Breast epithelium (tissue), 4 donors: ENCODE data around the gene TSPEAR. TPM values are rescaled to one million over a fixed set of nuclear protein-coding genes. Genes with fewer than 3 reads are reported as not detected.
"Not testable (repeated sequence)": the region's sequence is repeated elsewhere in the genome, so short reads cannot be mapped to it uniquely, and the experiment has no call there.

Source experiments
- DNase-seq, 2 donors: peaks; one replicate each; pipeline ENCODE4 v3.0.0-alpha.2; 2019; ENCODE audit warnings: low spot score in 2 of 2
- H3K27ac ChIP-seq, 2 donors: fragments of 200-600 bp; sonication (generic) in 1 of 2; one replicate each; pipeline ENCODE4 v1.5.1; 2016 to 2019; ENCODE audit warnings: mild to moderate bottlenecking in 1 of 2
- H3K27me3 ChIP-seq, 2 donors: fragments of 200-600 bp; sonication (generic) in 1 of 2; one replicate each; pipeline versions ENCODE4 v1.5.1 to v1.6.0; 2017 to 2019; ENCODE audit warnings: control low read depth in 1 of 2, mild to moderate bottlenecking in 1 of 2
- H3K36me3 ChIP-seq: fragments of 200-600 bp; one replicate; pipeline ENCODE4 v1.5.1; 2019
- H3K4me1 ChIP-seq, 2 donors: fragments of 200-600 bp; sonication (generic); one replicate each; pipeline ENCODE4 v1.5.1; 2016 to 2019; ENCODE audit warnings: control low read depth in 1 of 2
- H3K4me3 ChIP-seq, 3 donors: fragments of 200-600 bp; sonication (generic); 1 replicate in 2 of 3; 2 replicates in 1 of 3; pipeline ENCODE4 v1.5.1; 2016 to 2019; ENCODE audit warnings: mild to moderate bottlenecking in 3 of 3, moderate library complexity in 2 of 3
- H3K9me3 ChIP-seq, 2 donors: fragments of 200-600 bp; sonication (generic) in 1 of 2; one replicate each; pipeline ENCODE4 v1.5.1; 2016 to 2019; ENCODE audit warnings: control low read depth in 1 of 2
- CTCF ChIP-seq, 3 donors: fragments of 450-650 bp; IDR thresholded peaks; one replicate each; pipeline ENCODE4 v1.5.1; 2016 to 2017; ENCODE audit warnings: antibody characterized with exemption in 3 of 3, mild to moderate bottlenecking in 3 of 3, moderate library complexity in 3 of 3
- POLR2A ChIP-seq: fragments of 450-650 bp; IDR thresholded peaks from one replicate; pipeline ENCODE4 v1.6.1; 2016; ENCODE audit warnings: antibody characterized with exemption, mild to moderate bottlenecking, moderate library complexity
- POLR2AphosphoS5 ChIP-seq, 3 donors: sonication (generic); formaldehyde crosslinking; IDR thresholded peaks; one replicate each; pipeline ENCODE4 v1.6.1; 2017; ENCODE audit warnings: antibody characterized with exemption in 3 of 3
- intact Hi-C: fragments of 100-400 bp; cut with DNase I; formaldehyde crosslinking; loops from one replicate; pipeline ENCODE4 v1.15.1; 2023; ENCODE audit warnings: low total_unique reads
- total RNA-seq, 3 donors: library from RNA; depleted of rRNA; stranded (reverse); fragments of >200 nt; gene quantifications; one replicate each; pipeline ENCODE4 v1.1.0, GENCODE V29; 2016

TSPEAR gene
- total RNA-seq, 3 donors from 2014 or later, result 0.15 TPM; not detected in 2

- no peak for DNase-seq
- Histone ChIP-seq H3K27ac (no peak overlapping the region), H3K27me3 (no peaks in the 10 kb centered on the region), H3K9me3 (peaks cover 18 to 31% of the 10 kb centered on the region in 2 donors), H3K4me1 (no peaks in the 10 kb centered on the region), H3K36me3 (no peaks in the 10 kb centered on the region), H3K4me3 (no peak overlapping the region)
- intact Hi-C loops, result loop anchor here (10.0 kb wide), 1 partner anchor 146 kb away; no protein-coding TSS in a partner anchor
- TF ChIP-seq POLR2AphosphoS5 (IDR thresholded peaks at IDR 0.05), result no peak
- no peak for TF ChIP-seq CTCF (IDR thresholded peaks at IDR 0.05)
- no peak for TF ChIP-seq POLR2A
These were observed 40.5 kb downstream of the TSPEAR start for GRCh38 chr21:44670642-44671432.

- Histone ChIP-seq H3K4me3 (no peak overlapping the region), H3K9me3 (peaks cover 15 to 23% of the 10 kb centered on the region in 2 donors), H3K27me3 (no peaks in the 10 kb centered on the region), H3K36me3 (no peaks in the 10 kb centered on the region), H3K4me1 (no peaks in the 10 kb centered on the region), H3K27ac (no peak overlapping the region)
- no peak for TF ChIP-seq POLR2A
- no peak for DNase-seq
- intact Hi-C loops, result no loop called here
These were observed 43.8 kb downstream of the TSPEAR start for GRCh38 chr21:44667612-44668011.

GRCh38 chr21:44666401-44667320 is 44.7 kb downstream of the TSPEAR start, which contains the start of gene KRTAP12-2:
Gene KRTAP12-2, minus strand, starts transcription at chr21:44666927. Its CDS starts 41 bp downstream, at chr21:44666886.
- TF ChIP-seq CTCF (IDR thresholded peaks at IDR 0.05), result no peak
- TF ChIP-seq POLR2A, result no peak
- TF ChIP-seq POLR2AphosphoS5 (IDR thresholded peaks at IDR 0.05), result no peak
- Histone ChIP-seq H3K4me3 (no peak within 1 kb of the TSS), H3K27me3 (no peaks in the 10 kb centered on the region), H3K36me3 (no peaks in the 10 kb centered on the region), H3K27ac (no peak within 1 kb of the TSS), H3K4me1 (no peaks in the 10 kb centered on the region), H3K9me3 (peaks cover 9 to 15% of the 10 kb centered on the region in 2 donors)
- intact Hi-C loops, result no loop called here
- DNase-seq, result no peak

GRCh38 chr21:44664691-44665090 is 46.7 kb downstream of the TSPEAR start:
- Histone ChIP-seq H3K9me3 (no peaks in the 10 kb centered on the region), H3K4me1 (no peaks in the 10 kb centered on the region), H3K27ac (no peak overlapping the region), H3K4me3 (no peak overlapping the region), H3K36me3 (no peaks in the 10 kb centered on the region), H3K27me3 (no peaks in the 10 kb centered on the region)
- intact Hi-C loops, result no loop called here
- TF ChIP-seq POLR2AphosphoS5 (IDR thresholded peaks at IDR 0.05) (no peak), CTCF (IDR thresholded peaks at IDR 0.05) (no peak), POLR2A (no peak)
- DNase-seq, result no peak

GRCh38 chr21:44661567-44661966 is 49.8 kb downstream of the TSPEAR start:
- not testable (repeated sequence) for DNase-seq

More at GRCh38 chr21:44661567-44661966, 49.8 kb downstream of the TSPEAR start:
- H3K36me3 ChIP-seq, H3K4me1 ChIP-seq, H3K27ac ChIP-seq, H3K9me3 ChIP-seq, intact Hi-C loops, H3K4me3 ChIP-seq, H3K27me3 ChIP-seq: not testable (repeated sequence)
